T-helper 2 cell treated with Interferon-gamma antibody and Interleukin-4, amounts not matched to agents 5 μg/mL and 100 μg/mL, for 36 hours (primary cell): ENCODE results near the gene SH3RF2.
"Not testable (repeated sequence)": the region's sequence is repeated elsewhere in the genome, so short reads cannot be mapped to it uniquely, and the experiment has no call there.

Source experiments
- DNase-seq: peaks from one replicate; pipeline ENCODE4 v3.0.0; 2021; ENCODE audit warnings: low spot score
- H3K27ac Mint-ChIP-seq: one replicate; pipeline ENCODE4 v1.8.0; 2021; ENCODE audit warnings: mild to moderate bottlenecking, mixed read lengths
- H3K27me3 Mint-ChIP-seq: one replicate; pipeline ENCODE4 v1.8.0; 2021; ENCODE audit warnings: low read depth, mixed read lengths
- H3K36me3 Mint-ChIP-seq: one replicate; pipeline ENCODE4 v1.8.0; 2021; ENCODE audit warnings: low read depth, mixed read lengths
- H3K4me1 Mint-ChIP-seq: one replicate; pipeline ENCODE4 v1.8.0; 2021; ENCODE audit warnings: low read depth, mixed read lengths
- H3K4me3 Mint-ChIP-seq: one replicate; pipeline ENCODE4 v1.8.0; 2022; ENCODE audit warnings: mild to moderate bottlenecking, moderate library complexity, mixed read lengths
- H3K9me3 Mint-ChIP-seq: one replicate; pipeline ENCODE4 v1.8.0; 2021; ENCODE audit warnings: mixed read lengths

The SH3RF2 gene

DNA sequence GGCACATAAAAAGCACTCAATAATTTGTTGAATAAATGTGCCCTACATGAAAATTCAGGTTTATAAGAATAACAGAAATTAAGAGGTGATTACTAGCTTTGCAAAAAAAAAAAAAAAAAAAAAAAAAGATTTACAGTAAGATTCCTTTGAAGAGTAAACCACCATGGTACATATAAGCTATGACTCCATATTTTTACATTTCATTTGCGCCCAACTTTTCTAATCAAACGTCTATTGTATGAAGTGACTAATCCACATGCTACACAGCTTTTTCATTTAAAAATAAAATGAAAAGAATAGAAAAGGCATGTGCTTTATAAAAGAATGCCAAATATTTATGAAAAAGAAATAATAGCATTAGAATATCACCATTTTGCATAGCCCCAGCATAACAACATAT is 169.1 kb downstream of the SH3RF2 start, which contains the start of gene PLAC8L1:
TSS of gene PLAC8L1 (minus strand) at position 101 of the 400 bp plus-strand sequence. CDS start 1,266 bp downstream, outside the sequence.
- H3K27me3 Mint-ChIP-seq, result no peaks in the 10 kb centered on the region
- DNase-seq, result no peak
- H3K9me3 Mint-ChIP-seq, result no peaks in the 10 kb centered on the region
- H3K4me3 Mint-ChIP-seq, result no peak within 1 kb of the TSS
- no peaks in the 10 kb centered on the region for H3K4me1 Mint-ChIP-seq
- H3K36me3 Mint-ChIP-seq, result no peaks in the 10 kb centered on the region
- H3K27ac Mint-ChIP-seq, result no peak within 1 kb of the TSS

DNA sequence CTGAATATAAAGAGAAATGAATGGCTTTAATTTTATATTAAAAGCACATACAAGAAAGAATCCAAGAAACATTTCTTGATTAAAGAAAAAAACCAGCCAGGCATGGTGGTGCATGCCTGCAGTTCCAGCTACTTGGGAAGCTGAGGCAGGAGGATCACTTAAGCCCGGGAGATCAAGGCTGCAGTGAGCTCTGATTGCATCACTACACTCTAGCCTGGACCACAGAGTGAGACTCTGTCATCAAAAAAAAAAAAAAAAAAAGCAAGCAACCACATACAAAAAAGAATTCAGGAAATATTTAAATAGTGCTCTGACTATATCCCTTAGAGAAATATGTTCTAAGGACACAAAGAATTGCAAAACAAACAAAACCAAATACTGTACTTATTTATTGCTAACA is 171.5 kb downstream of the SH3RF2 start:
- H3K36me3 Mint-ChIP-seq, result peaks cover 6% of the 10 kb centered on the region
- H3K4me1 Mint-ChIP-seq, result no peaks in the 10 kb centered on the region
- no peaks in the 10 kb centered on the region for H3K9me3 Mint-ChIP-seq
- no peak for DNase-seq
- no peaks in the 10 kb centered on the region for H3K27me3 Mint-ChIP-seq
- no peak overlapping the region for H3K4me3 Mint-ChIP-seq
- no peak overlapping the region for H3K27ac Mint-ChIP-seq

DNA sequence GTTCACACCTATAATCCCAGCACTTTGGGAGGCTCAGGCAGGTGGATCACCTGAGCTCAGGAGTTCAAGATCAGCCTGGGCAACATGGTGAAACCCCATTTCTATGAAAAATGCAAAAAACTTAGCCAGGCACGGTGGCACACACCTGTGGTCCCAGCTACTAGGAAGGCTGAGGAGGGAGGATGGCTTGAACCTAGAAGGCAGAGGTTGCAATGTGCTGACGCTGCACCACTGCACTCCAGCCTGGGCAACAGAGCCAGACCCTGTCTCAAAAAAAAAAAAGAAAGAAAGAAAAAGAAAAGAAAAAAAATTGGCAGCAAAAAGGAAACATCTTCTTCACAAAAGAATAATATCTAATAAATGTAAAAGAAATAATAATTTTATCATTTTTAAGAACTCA is 172.5 kb downstream of the SH3RF2 start:
- H3K27me3 Mint-ChIP-seq, H3K27ac Mint-ChIP-seq, H3K9me3 Mint-ChIP-seq, H3K4me1 Mint-ChIP-seq, H3K36me3 Mint-ChIP-seq, H3K4me3 Mint-ChIP-seq, DNase-seq: not testable (repeated sequence)

DNA sequence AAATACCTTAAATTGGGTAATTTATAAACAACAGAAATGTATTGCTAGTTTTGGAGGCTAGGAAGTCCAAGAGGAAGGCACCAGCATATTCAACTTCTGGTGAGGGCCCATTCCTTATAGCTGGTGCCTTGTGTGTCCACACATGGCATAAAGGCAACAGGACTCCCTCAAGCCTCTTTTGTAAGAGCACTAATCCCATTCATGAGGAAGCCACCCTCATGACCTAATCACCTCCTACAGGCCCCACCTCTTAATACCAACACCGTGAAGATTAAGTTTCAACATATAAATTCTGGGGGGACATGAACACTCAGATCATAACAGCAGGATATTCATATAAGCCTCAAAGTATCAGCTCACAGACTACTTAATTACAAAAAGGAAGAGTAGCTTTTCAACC is 173.0 kb downstream of the SH3RF2 start:
- no peaks in the 10 kb centered on the region for H3K27me3 Mint-ChIP-seq
- H3K9me3 Mint-ChIP-seq, result no peaks in the 10 kb centered on the region
- H3K27ac Mint-ChIP-seq, result no peak overlapping the region
- peaks cover 11% of the 10 kb centered on the region for H3K36me3 Mint-ChIP-seq
- no peaks in the 10 kb centered on the region for H3K4me1 Mint-ChIP-seq
- H3K4me3 Mint-ChIP-seq, result no peak overlapping the region
- DNase-seq, result no peak

DNA sequence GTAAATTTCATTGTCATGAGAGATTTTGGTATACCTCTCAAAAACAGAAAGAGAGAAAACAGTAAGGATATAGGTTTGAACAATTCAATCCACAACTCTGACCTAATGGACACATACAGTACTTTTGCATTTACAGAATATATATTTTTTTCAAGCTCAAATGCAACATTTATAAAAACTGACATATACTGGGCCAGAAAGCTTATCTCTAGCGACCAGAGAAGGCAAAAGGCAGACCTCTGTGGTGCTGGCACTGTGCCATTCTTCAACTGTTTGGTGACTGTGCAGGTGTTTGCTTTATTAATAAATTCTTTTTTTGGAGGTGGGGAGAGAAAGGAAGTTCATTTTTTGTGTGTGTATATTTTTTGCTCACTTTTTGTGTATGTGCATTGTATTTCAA is 175.0 kb downstream of the SH3RF2 start:
- no peaks in the 10 kb centered on the region for H3K4me1 Mint-ChIP-seq

DNA sequence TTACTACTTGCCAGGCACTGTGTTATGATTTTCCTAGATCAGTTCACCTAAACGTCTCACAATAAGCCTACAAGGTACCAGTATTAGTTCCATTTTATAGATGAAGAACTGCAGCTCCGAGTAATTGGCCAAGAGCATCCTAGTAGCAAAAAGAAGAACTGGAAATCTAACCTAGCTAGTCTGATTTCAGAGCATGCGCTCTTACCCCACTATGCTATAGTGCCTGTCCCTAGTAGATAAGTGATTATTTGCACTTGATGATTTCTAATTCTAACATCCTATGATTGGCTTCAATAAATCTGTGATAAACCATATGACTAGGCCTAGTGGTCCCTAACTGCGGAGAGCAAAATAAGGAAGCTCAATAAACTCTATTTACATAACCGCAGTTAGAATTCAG is 176.1 kb downstream of the SH3RF2 start:
- no peak for DNase-seq
- Mint-ChIP-seq H3K27me3 (no peaks in the 10 kb centered on the region), H3K9me3 (no peaks in the 10 kb centered on the region), H3K36me3 (peaks cover 20% of the 10 kb centered on the region), H3K4me1 (no peaks in the 10 kb centered on the region), H3K4me3 (no peak overlapping the region), H3K27ac (no peak overlapping the region)

More for the DNA sequence above, 175.0 kb downstream of the SH3RF2 start:
- Mint-ChIP-seq H3K9me3 (no peaks in the 10 kb centered on the region), H3K27me3 (no peaks in the 10 kb centered on the region), H3K4me3 (no peak overlapping the region), H3K36me3 (peaks cover 14% of the 10 kb centered on the region), H3K27ac (no peak overlapping the region)
- no peak for DNase-seq
